ENCODE measurements around the gene ADAMTS16.

The ADAMTS16 gene

GRCh38 chr5:5141625-5142525 lies 1.7 kb downstream of the ADAMTS16 start:
- DNase-seq, result peak; percentile 36 to 60

GRCh38 chr5:5144441-5144840 lies 4.3 kb downstream of the ADAMTS16 start:
- DNase-seq, result no peak

- no peak for DNase-seq
Measured at GRCh38 chr5:5145651-5146529, 5.8 kb downstream of the ADAMTS16 start.

GRCh38 chr5:5146530-5147160 lies 6.5 kb downstream of the ADAMTS16 start:
- DNase-seq, result no peak

- no peak for DNase-seq
Measured at GRCh38 chr5:5149154-5149553, 9.0 kb downstream of the ADAMTS16 start.

- no peak for DNase-seq
Measured at GRCh38 chr5:5150667-5151066, 10.5 kb downstream of the ADAMTS16 start.

- no peak for DNase-seq
Measured at GRCh38 chr5:5154733-5155132, 14.6 kb downstream of the ADAMTS16 start.

- no peak for DNase-seq
Measured at GRCh38 chr5:5155617-5156016, 15.5 kb downstream of the ADAMTS16 start.

GRCh38 chr5:5156471-5157082 lies 16.4 kb downstream of the ADAMTS16 start:
- DNase-seq, result no peak

- no peak for DNase-seq
Measured at GRCh38 chr5:5158472-5158895, 18.4 kb downstream of the ADAMTS16 start.

GRCh38 chr5:5159282-5160103 lies 19.4 kb downstream of the ADAMTS16 start:
- no peak for DNase-seq

- DNase-seq, result no peak
Measured at GRCh38 chr5:5164163-5164562, 24.0 kb downstream of the ADAMTS16 start.

- no peak for DNase-seq
Measured at GRCh38 chr5:5165541-5166002, 25.4 kb downstream of the ADAMTS16 start.

- DNase-seq, result no peak
Measured at GRCh38 chr5:5169466-5169865, 29.3 kb downstream of the ADAMTS16 start.

GRCh38 chr5:5178136-5178535 lies 38.0 kb downstream of the ADAMTS16 start:
- no peak for DNase-seq

- DNase-seq, result no peak
Measured at GRCh38 chr5:5178580-5178979, 38.5 kb downstream of the ADAMTS16 start.

- no peak for DNase-seq
Measured at GRCh38 chr5:5179079-5179478, 38.9 kb downstream of the ADAMTS16 start.

GRCh38 chr5:5179597-5179996 lies 39.5 kb downstream of the ADAMTS16 start:
- no peak for DNase-seq

- no peak for DNase-seq
Measured at GRCh38 chr5:5181650-5182324, 41.7 kb downstream of the ADAMTS16 start.

GRCh38 chr5:5182508-5183188 lies 42.5 kb downstream of the ADAMTS16 start:
- DNase-seq, result no peak

Measured in inflammatory macrophage (primary cell).